Neural crest cell (in vitro differentiated cells): ENCODE data around the gene SUSD4. TPM values are rescaled to one million over a fixed set of nuclear protein-coding genes. Genes with fewer than 3 reads are reported as not detected.

Experiments used
- DNase-seq: peaks from one replicate; pipeline ENCODE4 v3.0.0; 2021; ENCODE audit warnings: low read depth, mixed read lengths, low spot score
- H3K27ac Mint-ChIP-seq: one replicate; pipeline ENCODE4 v1.8.0; 2021; ENCODE audit warnings: mild to moderate bottlenecking, mixed read lengths; ENCODE audit not compliant: unreplicated experiment
- H3K27me3 Mint-ChIP-seq: 2 replicates; pipeline ENCODE4 v1.8.0; 2021; ENCODE audit warnings: low read depth, mild to moderate bottlenecking, mixed read lengths
- H3K36me3 Mint-ChIP-seq: 2 replicates; pipeline ENCODE4 v1.8.0; 2021; ENCODE audit warnings: low read depth, mild to moderate bottlenecking, mixed read lengths
- H3K4me1 Mint-ChIP-seq: 2 replicates; pipeline ENCODE4 v1.8.0; 2021; ENCODE audit warnings: mixed read lengths
- H3K4me3 Mint-ChIP-seq: one replicate; pipeline ENCODE4 v1.8.0; 2021; ENCODE audit warnings: mild to moderate bottlenecking, mixed read lengths
- H3K9me3 Mint-ChIP-seq: 2 replicates; pipeline ENCODE4 v1.8.0; 2021; ENCODE audit warnings: mixed read lengths
- total RNA-seq: library from RNA; stranded (reverse); gene quantifications from 2 replicates; pipeline ENCODE4 v1.2.1, GENCODE V29; 2021
- TF ChIP-seq, protein P1 (sequence below): fragments of 200-600 bp; sonication (generic); conservative IDR thresholded peaks from 2 replicates; pipeline ENCODE4 v1.5.0; 2021; ENCODE audit warnings: antibody characterized with exemption, mild to moderate bottlenecking

Gene SUSD4
- total RNA-seq, 1 donor from 2014 or later = 0.56 TPM

- no peak overlapping the region for H3K4me3 Mint-ChIP-seq
- H3K36me3 Mint-ChIP-seq = no peaks in the 10 kb centered on the region
- H3K4me1 Mint-ChIP-seq = peaks cover 5% of the 10 kb centered on the region
- H3K9me3 Mint-ChIP-seq = peaks cover 2% of the 10 kb centered on the region
- no peak for DNase-seq
- H3K27ac Mint-ChIP-seq = no peak overlapping the region
- TF ChIP-seq, protein P1, sequence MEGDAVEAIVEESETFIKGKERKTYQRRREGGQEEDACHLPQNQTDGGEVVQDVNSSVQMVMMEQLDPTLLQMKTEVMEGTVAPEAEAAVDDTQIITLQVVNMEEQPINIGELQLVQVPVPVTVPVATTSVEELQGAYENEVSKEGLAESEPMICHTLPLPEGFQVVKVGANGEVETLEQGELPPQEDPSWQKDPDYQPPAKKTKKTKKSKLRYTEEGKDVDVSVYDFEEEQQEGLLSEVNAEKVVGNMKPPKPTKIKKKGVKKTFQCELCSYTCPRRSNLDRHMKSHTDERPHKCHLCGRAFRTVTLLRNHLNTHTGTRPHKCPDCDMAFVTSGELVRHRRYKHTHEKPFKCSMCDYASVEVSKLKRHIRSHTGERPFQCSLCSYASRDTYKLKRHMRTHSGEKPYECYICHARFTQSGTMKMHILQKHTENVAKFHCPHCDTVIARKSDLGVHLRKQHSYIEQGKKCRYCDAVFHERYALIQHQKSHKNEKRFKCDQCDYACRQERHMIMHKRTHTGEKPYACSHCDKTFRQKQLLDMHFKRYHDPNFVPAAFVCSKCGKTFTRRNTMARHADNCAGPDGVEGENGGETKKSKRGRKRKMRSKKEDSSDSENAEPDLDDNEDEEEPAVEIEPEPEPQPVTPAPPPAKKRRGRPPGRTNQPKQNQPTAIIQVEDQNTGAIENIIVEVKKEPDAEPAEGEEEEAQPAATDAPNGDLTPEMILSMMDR = no peak
- peaks cover 11% of the 10 kb centered on the region for H3K27me3 Mint-ChIP-seq
These were observed 87.9 kb downstream of the SUSD4 start for GRCh38 chr1:223276029-223276428.

DNA sequence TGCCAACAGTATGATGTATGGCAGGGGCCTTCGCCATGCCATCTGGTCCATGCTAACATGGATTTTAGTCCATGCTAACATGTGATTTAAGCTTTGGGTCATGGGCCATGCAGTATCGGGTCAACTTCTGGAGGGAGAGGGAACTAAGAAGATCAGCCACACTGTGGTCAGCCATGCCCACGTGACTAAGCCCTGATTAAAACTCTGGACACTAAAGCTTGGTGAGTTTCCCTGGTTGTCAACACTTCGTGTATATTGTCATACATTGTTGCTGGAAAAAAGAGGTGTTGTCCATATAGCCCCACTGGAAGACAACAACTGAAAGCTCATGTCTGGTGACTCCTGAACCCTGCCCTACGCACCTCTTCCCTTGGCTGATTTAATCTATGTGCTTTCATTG, 90.5 kb downstream of the SUSD4 start:
- Mint-ChIP-seq H3K27ac (no peak overlapping the region), H3K4me1 (peaks cover 5% of the 10 kb centered on the region), H3K27me3 (no peaks in the 10 kb centered on the region), H3K36me3 (no peaks in the 10 kb centered on the region), H3K4me3 (no peak overlapping the region), H3K9me3 (no peaks in the 10 kb centered on the region)
- TF ChIP-seq, protein P1 = no peak
- no peak for DNase-seq

DNA sequence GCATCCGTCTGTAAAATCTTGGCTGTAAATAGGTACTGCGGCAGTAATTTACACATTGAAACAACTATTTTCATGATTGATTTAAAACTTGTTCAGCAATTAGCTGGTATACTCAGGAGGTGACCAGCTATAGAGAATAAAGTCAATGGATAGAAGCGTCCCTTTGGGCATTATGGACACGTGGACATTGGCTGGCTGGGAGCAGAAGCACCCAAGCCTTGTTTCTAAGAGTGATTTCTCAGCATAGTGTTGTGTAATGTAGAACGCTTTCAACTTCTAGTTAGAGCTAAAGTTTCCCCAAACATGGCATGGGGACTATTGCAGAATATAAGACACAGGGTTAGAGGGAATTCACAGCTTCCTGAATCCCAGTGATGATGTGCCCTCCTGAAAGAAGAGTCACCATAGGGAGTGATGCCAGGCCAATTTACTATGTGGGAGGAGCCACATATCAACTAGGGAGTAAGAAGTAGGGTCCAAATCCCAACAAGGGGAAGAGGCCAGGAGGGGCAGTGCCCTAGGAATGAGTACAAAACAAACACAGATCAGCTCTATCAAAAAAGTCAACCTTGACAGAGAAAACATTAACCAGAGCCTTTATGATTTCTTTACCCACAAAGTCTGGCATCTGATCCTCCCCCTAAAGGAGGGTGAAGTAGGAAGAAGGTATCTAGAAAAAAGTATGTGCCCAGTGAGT, 92.7 kb downstream of the SUSD4 start:
- TF ChIP-seq, protein P1 = no peak
- Mint-ChIP-seq H3K27me3 (no peaks in the 10 kb centered on the region), H3K36me3 (no peaks in the 10 kb centered on the region), H3K27ac (no peak overlapping the region), H3K9me3 (no peaks in the 10 kb centered on the region), H3K4me3 (no peak overlapping the region), H3K4me1 (peaks cover 17% of the 10 kb centered on the region)
- no peak for DNase-seq

DNA sequence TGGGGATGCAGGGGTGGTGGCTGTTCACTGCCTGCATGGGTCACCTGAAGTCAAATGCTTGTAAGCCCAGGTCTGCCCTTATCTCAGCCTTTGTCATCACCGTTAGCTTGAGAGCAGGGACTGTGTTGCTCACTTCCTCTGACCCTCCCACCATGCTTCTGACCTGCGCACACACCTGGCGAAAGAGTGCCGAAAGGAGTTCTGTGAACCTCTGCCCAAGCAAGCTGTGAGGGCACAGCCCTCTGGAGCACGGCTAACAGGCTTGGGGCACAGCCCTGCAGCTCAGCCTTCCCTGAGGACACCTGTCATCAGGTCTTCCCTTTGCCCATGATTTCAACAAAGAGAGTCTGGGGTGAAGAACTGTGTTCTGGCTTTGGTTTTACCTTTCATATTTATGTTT, 93.8 kb downstream of the SUSD4 start:
- H3K4me1 Mint-ChIP-seq = peaks cover 11% of the 10 kb centered on the region
- H3K36me3 Mint-ChIP-seq = no peaks in the 10 kb centered on the region
- no peaks in the 10 kb centered on the region for H3K9me3 Mint-ChIP-seq
- DNase-seq = no peak
- H3K27me3 Mint-ChIP-seq = no peaks in the 10 kb centered on the region
- H3K27ac Mint-ChIP-seq = no peak overlapping the region
- H3K4me3 Mint-ChIP-seq = no peak overlapping the region
- TF ChIP-seq, protein P1 = no peak

DNA sequence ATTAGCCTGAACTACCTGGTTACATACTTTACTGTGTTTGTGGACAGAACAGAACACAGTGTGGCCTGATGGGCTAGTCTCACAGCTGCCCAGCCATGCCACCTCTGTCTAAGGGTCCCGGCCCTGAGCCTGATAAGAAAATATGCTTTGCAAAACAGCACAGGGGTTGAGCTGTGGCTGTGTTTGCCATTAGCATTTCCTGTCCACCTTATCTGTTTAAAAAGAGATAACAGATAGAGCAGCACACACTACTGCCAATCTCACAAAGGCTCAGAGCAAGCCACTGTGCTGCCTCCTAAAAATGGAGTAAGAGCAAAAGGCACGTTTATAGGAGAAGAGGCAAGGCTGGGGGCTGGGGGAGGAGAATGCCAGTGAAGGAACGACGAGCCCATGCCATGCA, 95.0 kb downstream of the SUSD4 start:
- no peak overlapping the region for H3K4me3 Mint-ChIP-seq
- no peaks in the 10 kb centered on the region for H3K9me3 Mint-ChIP-seq
- no peak for DNase-seq
- TF ChIP-seq, protein P1 = no peak
- no peak overlapping the region for H3K27ac Mint-ChIP-seq
- H3K4me1 Mint-ChIP-seq = peaks cover 11% of the 10 kb centered on the region
- no peaks in the 10 kb centered on the region for H3K27me3 Mint-ChIP-seq
- no peaks in the 10 kb centered on the region for H3K36me3 Mint-ChIP-seq
